Left renal cortex interstitium (tissue), 4 donors: ENCODE data around the gene KLHL15. TPM values are rescaled to one million over a fixed set of nuclear protein-coding genes. Genes with fewer than 3 reads are reported as not detected.
"Not testable (repeated sequence)": the region's sequence is repeated elsewhere in the genome, so short reads cannot be mapped to it uniquely, and the experiment has no call there.

Source experiments
- DNase-seq, 4 donors: peaks; one replicate each; pipeline ENCODE4 v3.0.0-alpha.2; 2013; ENCODE audit warnings: low read depth in 4 of 4, low spot score in 2 of 4, missing footprints in 1 of 4
- polyA plus RNA-seq, 4 donors: library from polyadenylated mRNA; unstranded; fragments of 120-200 nt; gene quantifications; one replicate each; pipeline ENCODE4 v1.2.1, GENCODE V29; 2013; ENCODE audit not compliant: insufficient read length in 4 of 4

The KLHL15 gene
- polyA plus RNA-seq, 4 donors, result 12.9 to 16.2 (median 14.5) TPM

- no peak for DNase-seq
Measured at GRCh38 chrX:24018809-24019208, 8.2 kb downstream of the KLHL15 start.

GRCh38 chrX:24017674-24018073 lies 9.3 kb downstream of the KLHL15 start:
- no peak for DNase-seq

GRCh38 chrX:24014388-24015018 lies 12.5 kb downstream of the KLHL15 start:
- no peak for DNase-seq

- no peak for DNase-seq
Measured at GRCh38 chrX:24012266-24012665, 14.7 kb downstream of the KLHL15 start.

- DNase-seq, result no peak
Measured at GRCh38 chrX:24005867-24006266, 21.1 kb downstream of the KLHL15 start.

GRCh38 chrX:24005028-24005427 lies 22.0 kb downstream of the KLHL15 start:
- no peak for DNase-seq

- DNase-seq, result no peak
Measured at GRCh38 chrX:24002792-24003191, 24.2 kb downstream of the KLHL15 start.

- no peak for DNase-seq
Measured at GRCh38 chrX:24002167-24002566, 24.8 kb downstream of the KLHL15 start.

GRCh38 chrX:23999671-24000070 lies 27.3 kb downstream of the KLHL15 start:
- no peak for DNase-seq

- DNase-seq, result no peak
Measured at GRCh38 chrX:23993012-23993633, 33.9 kb downstream of the KLHL15 start.

GRCh38 chrX:23992431-23992830 lies 34.6 kb downstream of the KLHL15 start:
- DNase-seq, result no peak

GRCh38 chrX:23990455-23990854 lies 36.5 kb downstream of the KLHL15 start:
- DNase-seq, result no peak

GRCh38 chrX:23989689-23990088 lies 37.3 kb downstream of the KLHL15 start:
- DNase-seq, result no peak

GRCh38 chrX:23982891-23983290 lies 44.1 kb downstream of the KLHL15 start:
- no peak for DNase-seq

GRCh38 chrX:23981711-23982110 lies 45.3 kb downstream of the KLHL15 start:
- no peak for DNase-seq

GRCh38 chrX:23981222-23981621 lies 45.8 kb downstream of the KLHL15 start:
- no peak for DNase-seq

- DNase-seq, result peak in 1 of 4 donors; percentile 10
Measured at GRCh38 chrX:23980011-23980441, 47.0 kb downstream of the KLHL15 start.

GRCh38 chrX:23978491-23978890 lies 48.5 kb downstream of the KLHL15 start:
- no peak for DNase-seq

GRCh38 chrX:23965630-23966029 lies 61.4 kb downstream of the KLHL15 start:
- DNase-seq, result not testable (repeated sequence)

- no peak for DNase-seq
Measured at GRCh38 chrX:23964191-23964590, 62.8 kb downstream of the KLHL15 start.

- DNase-seq, result no peak
Measured at GRCh38 chrX:23959781-23960180, 67.2 kb downstream of the KLHL15 start.

GRCh38 chrX:23954396-23954795 lies 72.6 kb downstream of the KLHL15 start:
- DNase-seq, result no peak

GRCh38 chrX:23953908-23954269 lies 73.1 kb downstream of the KLHL15 start:
- no peak for DNase-seq
